ENCODE data around the gene IGFBP6.

DNA sequence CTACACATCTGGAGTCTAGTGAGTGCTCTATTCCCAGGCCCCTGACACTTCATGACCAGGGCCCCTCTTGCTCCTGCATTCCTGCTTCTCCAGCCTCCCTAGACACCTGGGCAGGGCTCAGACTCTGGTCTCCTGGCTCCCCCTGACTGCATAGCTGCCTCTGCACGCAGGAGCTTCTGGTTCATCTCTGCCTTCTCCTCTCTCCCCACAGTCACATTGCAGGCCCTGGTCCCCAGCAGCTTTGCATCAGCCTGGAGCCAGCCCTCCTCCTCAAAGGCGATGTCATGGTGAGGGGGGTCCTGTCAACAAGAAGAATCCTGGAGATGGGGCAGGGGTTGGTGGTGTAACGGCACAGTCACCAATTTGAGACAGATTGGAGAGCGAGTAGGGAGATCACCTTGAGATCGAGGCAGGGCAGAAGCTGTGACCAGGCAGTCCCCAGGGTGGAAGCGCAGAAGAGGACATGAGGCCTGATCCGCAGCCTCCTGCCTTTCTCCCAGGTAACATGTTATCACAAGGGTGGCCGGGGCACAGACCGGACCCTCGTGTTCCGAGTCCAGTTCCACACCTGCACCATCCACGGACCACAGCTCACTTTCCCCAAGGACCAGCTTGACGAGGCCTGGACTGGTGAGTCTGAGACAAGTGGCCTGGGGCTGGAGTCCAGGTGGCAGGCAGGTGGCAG lies 39.5 kb upstream of the IGFBP6 start:
- TF ChIP-seq POLR2AphosphoS5 (IDR thresholded peaks at IDR 0.05; ENCODE audit: borderline replicate concordance, low read depth, low read length), result no peak
- TF ChIP-seq EZH2 (IDR thresholded peaks at IDR 0.05), result no peak

Measured in SK-N-MC (cell line).